Smooth muscle cell of the umbilical artery (primary cell): ENCODE measurements around the gene CCL15. TPM values are rescaled to one million over a fixed set of nuclear protein-coding genes. Genes with fewer than 3 reads are reported as not detected.

Experiments used
- total RNA-seq: library from RNA; depleted of rRNA; stranded (reverse); fragments of >200 nt; gene quantifications from 2 replicates; pipeline ENCODE4 v1.2.3, GENCODE V29; 2014

Gene CCL15
- total RNA-seq, result not detected in 2 replicates

GRCh38 chr17:36001110-36001771, at the start of gene CCL15:
TSS of gene CCL15 (minus strand) at chr17:36001553. CDS start at chr17:36001492, 61 bp downstream.

DNA sequence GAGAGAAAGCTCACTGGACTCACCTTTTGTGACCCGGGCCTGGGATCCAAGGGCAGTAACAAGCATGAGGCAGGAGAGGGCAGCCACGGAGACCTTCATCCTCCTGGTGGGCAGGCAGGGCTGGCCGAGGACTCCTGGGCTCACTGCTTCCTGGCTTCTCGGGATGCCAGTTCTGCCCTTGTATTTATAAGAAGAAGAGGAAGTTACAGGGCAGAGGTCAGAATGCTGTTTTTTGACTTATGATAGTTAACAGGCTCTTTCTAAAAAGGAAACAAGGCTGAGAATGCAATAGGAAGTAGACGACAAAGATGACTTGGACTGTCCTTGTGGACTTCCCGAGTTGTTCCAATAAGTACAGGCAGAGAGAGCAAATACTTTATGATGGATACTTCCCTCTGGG, 16.4 kb upstream of the CCL15 start, which contains the start of gene CCL23:
Gene CCL23 (minus strand): TSS at position 174 of the 400 bp plus-strand sequence. CDS start 75 bp downstream, at position 99.

GRCh38 chr17:35986643-35987042, 14.7 kb downstream of the CCL15 start, which contains the start of gene CCL14:
TSS of gene CCL14 (minus strand) at chr17:35986729. CDS start at chr17:35986649, 80 bp downstream.

DNA sequence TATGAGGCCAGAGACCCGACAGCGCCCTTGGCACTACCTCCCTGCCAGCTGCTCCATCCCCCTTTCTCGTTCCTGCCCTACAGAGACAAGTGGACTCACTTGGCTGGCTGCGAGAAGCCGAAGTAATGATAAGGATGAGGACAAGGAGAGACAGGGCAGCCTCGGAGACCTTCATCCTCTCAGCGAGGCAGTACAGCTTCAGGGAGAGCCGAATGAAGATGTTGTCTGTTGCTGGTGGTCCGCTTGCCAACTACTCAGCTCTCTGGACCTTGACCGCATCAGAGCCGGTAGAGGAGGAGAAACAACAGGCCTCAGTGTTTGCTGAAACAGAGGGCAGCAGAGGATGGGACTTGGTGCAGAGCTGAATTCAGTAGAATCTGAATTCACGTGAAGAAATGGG, 20.1 kb downstream of the CCL15 start, which contains the start of gene CCL16:
Gene CCL16 (minus strand): TSS at position 252 of the 400 bp plus-strand sequence. CDS start 77 bp downstream, at position 175.

Other genes with a start within 250 kb of the CCL15 start
- gene GAS2L2, start 248.3 kb downstream of the CCL15 start, total RNA-seq, result not detected in 2 replicates
- not detected in 2 replicates for gene C17orf50, start 240.7 kb downstream of the CCL15 start, total RNA-seq
- gene MMP28, start 205.9 kb downstream of the CCL15 start, total RNA-seq, result 1.3 and 3.3 TPM in 2 replicates
- gene TAF15, start 192.1 kb downstream of the CCL15 start, total RNA-seq, result 78.4 and 91.3 TPM in 2 replicates
- gene HEATR9, start 132.7 kb downstream of the CCL15 start, total RNA-seq, result not detected in 2 replicates
- gene CCL5, start 121.2 kb downstream of the CCL15 start, total RNA-seq, result under 0.01 and 0.14 TPM in 2 replicates
- 0.30 and 0.46 TPM in 2 replicates for gene RDM1, start 70.8 kb downstream of the CCL15 start, total RNA-seq
- not detected in 2 replicates for gene LYZL6, start 57.8 kb downstream of the CCL15 start, total RNA-seq
- gene CCL16, start 20.1 kb downstream of the CCL15 start, total RNA-seq, result not detected in 2 replicates
- not detected in 2 replicates for gene CCL14, start 14.8 kb downstream of the CCL15 start, total RNA-seq
- not detected in 2 replicates for gene CCL23, start 16.4 kb upstream of the CCL15 start, total RNA-seq
- gene CCL18, start 62.7 kb upstream of the CCL15 start, total RNA-seq, result not detected in 2 replicates
- not detected in 2 replicates for gene CCL3, start 88.6 kb upstream of the CCL15 start, total RNA-seq
- not detected in 2 replicates for gene CCL4, start 102.3 kb upstream of the CCL15 start, total RNA-seq
- gene TBC1D3B, start 175.1 kb upstream of the CCL15 start, total RNA-seq, result 0.89 and 0.92 TPM in 2 replicates
- gene CCL3L1, start 195.2 kb upstream of the CCL15 start, total RNA-seq, result not detected in 2 replicates
- gene CCL4L2, start 209.5 kb upstream of the CCL15 start, total RNA-seq, result not detected in 2 replicates